OCI-LY3 (cell line): ENCODE results near the gene TMEM114.
A peak's percentile ranks its signal among the peaks of the same experiment; 100 is the strongest.

ENCODE experiments used
- H2AFZ ChIP-seq: fragments of 200-600, 300-600 bp; shearing (Covaris generic); 2 replicates; pipeline ENCODE4 v1.6.0; 2014; ENCODE audit warnings: antibody characterized with exemption, low read depth, low read length
- H3K27ac ChIP-seq: fragments of 200-600, 300-600 bp; sonication (generic); 2 replicates; pipeline ENCODE4 v1.5.1; 2014; ENCODE audit warnings: mild to moderate bottlenecking, low read length, moderate library complexity, mixed read lengths
- H3K27me3 ChIP-seq: fragments of 200-600, 300-600 bp; sonication (generic); 2 replicates; pipeline ENCODE4 v1.6.1; 2014; ENCODE audit warnings: low read depth, low read length, mixed read lengths
- H3K36me3 ChIP-seq: fragments of 200-600, 300-600 bp; sonication (generic); replicated peaks from 2 replicates; pipeline ENCODE3; 2014; ENCODE audit warnings: low read depth, low read length, mixed read lengths
- H3K4me1 ChIP-seq: fragments of 300-600, 200-600 bp; sonication (generic); 2 replicates; pipeline ENCODE4 v1.6.1; 2014; ENCODE audit warnings: low read length, mixed read lengths
- H3K4me2 ChIP-seq: fragments of 200-600, 300-600 bp; sonication (generic); 2 replicates; pipeline ENCODE4 v1.6.1; 2014; ENCODE audit warnings: low read length, mixed read lengths
- H3K4me3 ChIP-seq: fragments of 300-600, 200-600 bp; sonication (generic); 2 replicates; pipeline ENCODE4 v1.5.1; 2014; ENCODE audit warnings: antibody characterized with exemption, mild to moderate bottlenecking, low read length, moderate library complexity
- H3K79me2 ChIP-seq: fragments of 300-600, 200-600 bp; shearing (Covaris generic); 2 replicates; pipeline ENCODE4 v1.6.1; 2014; ENCODE audit warnings: mild to moderate bottlenecking, low read length, mixed read lengths
- H3K9ac ChIP-seq: fragments of 300-600, 200-600 bp; shearing (Covaris generic); 2 replicates; pipeline ENCODE4 v1.6.0; 2014; ENCODE audit warnings: mild to moderate bottlenecking, low read length, moderate library complexity
- H3K9me3 ChIP-seq: fragments of 200-600, 300-600 bp; shearing (Covaris generic); 2 replicates; pipeline ENCODE4 v1.6.1; 2014; ENCODE audit warnings: low read length, mixed read lengths; ENCODE audit not compliant: insufficient read depth
- H4K20me1 ChIP-seq: fragments of 200-600, 300-600 bp; sonication (generic); 2 replicates; pipeline ENCODE4 v1.6.1; 2016; ENCODE audit warnings: low read length, mixed read lengths; ENCODE audit not compliant: insufficient read depth
- CTCF ChIP-seq: fragments of 200-600, 300-600 bp; sonication (generic); IDR thresholded peaks from 2 replicates; pipeline ENCODE4 v1.5.1; 2014; ENCODE audit warnings: antibody characterized with exemption, low read length, low read depth
- EZH2phosphoT487 ChIP-seq: fragments of 200-600 bp; shearing (Covaris generic); IDR thresholded peaks from 2 replicates; pipeline ENCODE4 v1.6.1; 2018; ENCODE audit warnings: antibody characterized with exemption, mixed run types, low read depth

Gene TMEM114

GRCh38 chr16:8589900-8590688 lies at the start of gene TMEM114:
TMEM114 (minus strand) TSS chr16:8590511; CDS start chr16:8589838, 673 bp downstream.
- Histone ChIP-seq H3K9ac (no peak within 1 kb of the TSS), H3K4me3 (no peak within 1 kb of the TSS), H2AFZ (no peak within 1 kb of the TSS), H3K27me3 (no peaks in the 10 kb centered on the region), H3K4me1 (peaks cover 5% of the 10 kb centered on the region; the same call in 1 of the 2 replicates), H3K79me2 (no peaks in the 10 kb centered on the region), H4K20me1 (no peaks in the 10 kb centered on the region), H3K36me3 (no peaks in the 10 kb centered on the region), H3K27ac (no peak within 1 kb of the TSS), H3K9me3 (no peaks in the 10 kb centered on the region), H3K4me2 (no peak within 1 kb of the TSS)
- no peak for TF ChIP-seq CTCF
- no peak for TF ChIP-seq EZH2phosphoT487

- Histone ChIP-seq H3K4me2 (no peak overlapping the region), H3K36me3 (peaks cover 43% of the 10 kb centered on the region)
- no peak for TF ChIP-seq CTCF
These were observed 49.4 kb upstream of the TMEM114 start for GRCh38 chr16:8639694-8640093.

GRCh38 chr16:8634991-8635736 lies 44.9 kb upstream of the TMEM114 start:
- Histone ChIP-seq H3K4me2 (no peak overlapping the region), H3K27me3 (no peaks in the 10 kb centered on the region), H2AFZ (no peak overlapping the region), H3K9me3 (no peaks in the 10 kb centered on the region), H3K9ac (no peak overlapping the region), H3K79me2 (no peaks in the 10 kb centered on the region), H4K20me1 (no peaks in the 10 kb centered on the region), H3K4me3 (no peak overlapping the region), H3K4me1 (no peaks in the 10 kb centered on the region), H3K27ac (no peak overlapping the region), H3K36me3 (peaks cover 41% of the 10 kb centered on the region)
- TF ChIP-seq EZH2phosphoT487 (no peak), CTCF (peak; percentile 55)

More at GRCh38 chr16:8639694-8640093, 49.4 kb upstream of the TMEM114 start:
- no peak overlapping the region for H2AFZ ChIP-seq
- no peak overlapping the region for H3K4me3 ChIP-seq
- no peaks in the 10 kb centered on the region for H4K20me1 ChIP-seq
- no peaks in the 10 kb centered on the region for H3K9me3 ChIP-seq
- no peaks in the 10 kb centered on the region for H3K79me2 ChIP-seq
- no peak overlapping the region for H3K27ac ChIP-seq
- no peak overlapping the region for H3K9ac ChIP-seq
- H3K27me3 ChIP-seq, result no peaks in the 10 kb centered on the region
- H3K4me1 ChIP-seq, result no peaks in the 10 kb centered on the region

- no peaks in the 10 kb centered on the region for H3K4me1 ChIP-seq
- H3K9ac ChIP-seq, result no peak overlapping the region
- H2AFZ ChIP-seq, result no peak overlapping the region
- no peak overlapping the region for H3K4me2 ChIP-seq
- H4K20me1 ChIP-seq, result no peaks in the 10 kb centered on the region
- no peaks in the 10 kb centered on the region for H3K9me3 ChIP-seq
- no peaks in the 10 kb centered on the region for H3K79me2 ChIP-seq
- H3K27me3 ChIP-seq, result no peaks in the 10 kb centered on the region
- no peak overlapping the region for H3K4me3 ChIP-seq
- TF ChIP-seq CTCF (no peak), EZH2phosphoT487 (no peak)
- H3K36me3 ChIP-seq, result peaks cover 52% of the 10 kb centered on the region
- no peak overlapping the region for H3K27ac ChIP-seq
These were observed 42.4 kb upstream of the TMEM114 start for GRCh38 chr16:8632675-8633182.
